Ishikawa (cell line): ENCODE results near the gene PAPPA.

Experiments used
- CEBPB ChIP-seq: IDR thresholded peaks from 2 replicates; pipeline ENCODE4 v1.6.1; 2012
- CREB1 ChIP-seq: IDR thresholded peaks from 2 replicates; pipeline ENCODE4 v1.6.1; 2012; ENCODE audit warnings: low read depth
- EGR1 ChIP-seq: IDR thresholded peaks from 2 replicates; pipeline ENCODE4 v1.6.1; 2012
- EP300 ChIP-seq: IDR thresholded peaks from 2 replicates; pipeline ENCODE4 v1.6.1; 2012; ENCODE audit warnings: borderline replicate concordance
- FOXM1 ChIP-seq: IDR thresholded peaks from 2 replicates; pipeline ENCODE4 v1.6.1; 2012; ENCODE audit warnings: low read depth, borderline replicate concordance
- NFIC ChIP-seq: IDR thresholded peaks from 2 replicates; pipeline ENCODE4 v1.6.1; 2012
- RAD21 ChIP-seq: IDR thresholded peaks from 2 replicates; pipeline ENCODE4 v1.6.1; 2012; ENCODE audit warnings: low read depth
- TAF1 ChIP-seq: IDR thresholded peaks from 2 replicates; pipeline ENCODE4 v1.6.1; 2012; ENCODE audit warnings: low read depth, mild to moderate bottlenecking
- TCF12 ChIP-seq: IDR thresholded peaks from 2 replicates; pipeline ENCODE4 v1.6.1; 2012; ENCODE audit warnings: low read depth
- TEAD4 ChIP-seq: IDR thresholded peaks from 2 replicates; pipeline ENCODE4 v1.6.1; 2012
- YY1 ChIP-seq: IDR thresholded peaks from 2 replicates; pipeline ENCODE4 v1.6.1; 2012; ENCODE audit warnings: low read depth
- ZBTB7A ChIP-seq: IDR thresholded peaks from 2 replicates; pipeline ENCODE4 v1.6.1; 2012; ENCODE audit warnings: low read depth
- TF ChIP-seq, protein P1 (sequence below): IDR thresholded peaks from 2 replicates; pipeline ENCODE4 v1.6.1; 2012
- TF ChIP-seq, protein P2 (sequence below): IDR thresholded peaks from 2 replicates; pipeline ENCODE4 v1.6.1; 2012; ENCODE audit warnings: low read depth, mild to moderate bottlenecking
- TF ChIP-seq, protein P3 (sequence below): IDR thresholded peaks from 2 replicates; pipeline ENCODE4 v1.6.1; 2012

Gene PAPPA

DNA sequence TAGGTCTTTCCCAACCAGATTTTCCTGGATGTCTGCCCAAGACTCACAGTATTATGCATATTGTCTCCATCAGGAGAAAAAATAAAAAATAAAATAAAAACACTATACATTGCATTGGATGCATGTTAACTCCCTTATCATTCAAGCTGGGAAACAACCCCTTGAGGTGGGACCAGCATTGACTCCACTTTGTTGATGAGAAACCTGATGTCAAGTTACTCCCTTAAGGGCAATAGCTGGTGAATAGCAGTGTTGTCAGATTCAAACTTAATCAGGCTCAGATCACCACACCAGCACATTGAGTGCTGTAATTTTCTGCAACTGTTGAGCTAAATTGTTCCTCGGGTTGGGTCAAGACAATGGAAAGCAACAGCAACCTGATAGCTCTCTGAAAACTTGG, 269.6 kb downstream of the PAPPA start:
- no peak for TF ChIP-seq YY1

DNA sequence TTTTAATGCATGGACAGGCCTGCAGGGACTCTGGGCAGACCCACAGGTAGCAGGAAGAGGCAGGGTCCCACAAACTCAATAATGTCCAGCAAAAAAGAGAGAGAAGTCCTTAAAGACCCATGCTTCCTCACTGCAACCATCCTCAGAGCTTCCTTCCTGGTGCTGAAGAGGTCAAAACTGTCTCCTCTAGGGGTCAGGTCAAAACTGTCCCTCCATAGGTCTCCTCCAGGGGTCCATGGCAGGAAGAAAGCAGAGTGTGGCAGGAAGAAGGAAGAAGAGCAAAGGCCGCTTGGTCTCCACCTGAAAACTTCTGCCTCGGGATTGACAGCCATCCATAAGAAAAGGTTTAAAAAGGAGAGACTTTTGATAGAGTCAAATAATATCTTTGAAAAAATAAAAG, 271.7 kb downstream of the PAPPA start:
- no peak for TF ChIP-seq EP300
- TF ChIP-seq EGR1 = no peak
- no peak for TF ChIP-seq TAF1
- no peak for TF ChIP-seq NFIC
- TF ChIP-seq, protein P1, sequence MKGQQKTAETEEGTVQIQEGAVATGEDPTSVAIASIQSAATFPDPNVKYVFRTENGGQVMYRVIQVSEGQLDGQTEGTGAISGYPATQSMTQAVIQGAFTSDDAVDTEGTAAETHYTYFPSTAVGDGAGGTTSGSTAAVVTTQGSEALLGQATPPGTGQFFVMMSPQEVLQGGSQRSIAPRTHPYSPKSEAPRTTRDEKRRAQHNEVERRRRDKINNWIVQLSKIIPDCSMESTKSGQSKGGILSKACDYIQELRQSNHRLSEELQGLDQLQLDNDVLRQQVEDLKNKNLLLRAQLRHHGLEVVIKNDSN = no peak
- no peak for TF ChIP-seq TEAD4

DNA sequence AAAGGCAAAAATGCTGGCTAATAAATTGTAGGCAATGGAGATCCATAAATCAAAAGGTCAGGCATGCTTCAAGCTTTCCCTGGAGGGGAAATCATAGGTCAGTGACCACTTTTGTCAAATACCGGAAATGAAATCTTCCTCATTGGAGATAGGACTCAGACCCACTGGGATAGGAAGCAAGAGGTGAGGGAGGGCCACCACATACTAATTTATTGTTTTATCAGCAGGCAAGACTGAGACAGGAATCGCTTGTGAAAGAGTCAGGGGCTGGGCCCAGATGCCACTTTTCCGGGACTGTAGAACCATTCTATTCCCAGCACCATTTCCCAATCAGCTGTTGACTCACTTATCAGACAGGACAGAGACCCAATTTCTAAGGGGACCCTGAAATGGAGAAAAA, 277.3 kb downstream of the PAPPA start:
- TF ChIP-seq TAF1 (no peak), EP300 (no peak), CREB1 (no peak), ZBTB7A (no peak), CEBPB (no peak), FOXM1 (no peak), RAD21 (no peak), NFIC (no peak), TCF12 (no peak), YY1 (no peak), EGR1 (no peak), TEAD4 (no peak)
- TF ChIP-seq, protein P2, sequence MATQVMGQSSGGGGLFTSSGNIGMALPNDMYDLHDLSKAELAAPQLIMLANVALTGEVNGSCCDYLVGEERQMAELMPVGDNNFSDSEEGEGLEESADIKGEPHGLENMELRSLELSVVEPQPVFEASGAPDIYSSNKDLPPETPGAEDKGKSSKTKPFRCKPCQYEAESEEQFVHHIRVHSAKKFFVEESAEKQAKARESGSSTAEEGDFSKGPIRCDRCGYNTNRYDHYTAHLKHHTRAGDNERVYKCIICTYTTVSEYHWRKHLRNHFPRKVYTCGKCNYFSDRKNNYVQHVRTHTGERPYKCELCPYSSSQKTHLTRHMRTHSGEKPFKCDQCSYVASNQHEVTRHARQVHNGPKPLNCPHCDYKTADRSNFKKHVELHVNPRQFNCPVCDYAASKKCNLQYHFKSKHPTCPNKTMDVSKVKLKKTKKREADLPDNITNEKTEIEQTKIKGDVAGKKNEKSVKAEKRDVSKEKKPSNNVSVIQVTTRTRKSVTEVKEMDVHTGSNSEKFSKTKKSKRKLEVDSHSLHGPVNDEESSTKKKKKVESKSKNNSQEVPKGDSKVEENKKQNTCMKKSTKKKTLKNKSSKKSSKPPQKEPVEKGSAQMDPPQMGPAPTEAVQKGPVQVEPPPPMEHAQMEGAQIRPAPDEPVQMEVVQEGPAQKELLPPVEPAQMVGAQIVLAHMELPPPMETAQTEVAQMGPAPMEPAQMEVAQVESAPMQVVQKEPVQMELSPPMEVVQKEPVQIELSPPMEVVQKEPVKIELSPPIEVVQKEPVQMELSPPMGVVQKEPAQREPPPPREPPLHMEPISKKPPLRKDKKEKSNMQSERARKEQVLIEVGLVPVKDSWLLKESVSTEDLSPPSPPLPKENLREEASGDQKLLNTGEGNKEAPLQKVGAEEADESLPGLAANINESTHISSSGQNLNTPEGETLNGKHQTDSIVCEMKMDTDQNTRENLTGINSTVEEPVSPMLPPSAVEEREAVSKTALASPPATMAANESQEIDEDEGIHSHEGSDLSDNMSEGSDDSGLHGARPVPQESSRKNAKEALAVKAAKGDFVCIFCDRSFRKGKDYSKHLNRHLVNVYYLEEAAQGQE = no peak
- TF ChIP-seq, protein P1 = no peak
- TF ChIP-seq, protein P3, sequence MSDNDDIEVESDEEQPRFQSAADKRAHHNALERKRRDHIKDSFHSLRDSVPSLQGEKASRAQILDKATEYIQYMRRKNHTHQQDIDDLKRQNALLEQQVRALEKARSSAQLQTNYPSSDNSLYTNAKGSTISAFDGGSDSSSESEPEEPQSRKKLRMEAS = no peak

DNA sequence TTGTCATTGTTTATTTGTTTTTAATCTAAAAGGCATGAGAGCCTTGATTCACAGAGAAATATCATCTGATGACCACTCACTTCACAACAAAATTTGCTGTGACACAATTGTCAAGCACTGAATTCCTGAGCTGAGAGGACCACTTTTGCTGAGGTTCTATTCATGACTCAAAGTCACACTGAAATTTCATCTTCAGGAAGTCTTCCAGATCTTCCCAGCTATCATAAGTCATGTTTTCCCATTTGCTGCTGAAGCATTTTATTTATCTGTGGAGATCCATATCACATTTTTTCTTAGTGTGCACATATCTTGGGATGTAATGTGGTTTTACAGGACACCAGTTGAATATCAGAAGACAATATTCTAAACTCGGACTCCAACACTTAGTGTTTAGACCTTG, 278.5 kb downstream of the PAPPA start:
- TF ChIP-seq YY1 (no peak), ZBTB7A (no peak)

DNA sequence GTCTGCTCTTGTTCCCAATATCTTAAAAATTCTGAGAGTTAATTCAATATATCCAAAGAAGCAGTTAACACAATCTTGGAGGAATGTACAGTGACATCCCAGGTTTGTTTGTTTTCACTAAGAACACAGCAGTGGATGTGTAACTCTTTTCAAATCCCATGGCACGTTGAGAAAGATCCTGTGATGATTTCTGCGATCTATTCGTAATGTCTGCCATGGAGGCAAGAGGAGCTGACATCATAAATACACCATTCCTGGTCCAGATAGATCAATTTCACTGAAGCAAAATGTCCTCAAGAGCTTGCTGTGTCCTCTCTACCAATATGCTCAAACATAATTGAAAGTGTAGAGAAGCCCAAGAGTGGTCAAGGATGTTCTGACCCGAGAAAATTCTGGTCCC, 280.7 kb downstream of the PAPPA start:
- TF ChIP-seq EP300 (no peak), TCF12 (no peak), ZBTB7A (no peak), RAD21 (no peak), NFIC (no peak), EGR1 (no peak), FOXM1 (no peak), CEBPB (no peak), TEAD4 (no peak), CREB1 (no peak), YY1 (no peak), TAF1 (no peak)
- TF ChIP-seq, protein P2 = no peak
- TF ChIP-seq, protein P3 = no peak
- TF ChIP-seq, protein P1 = no peak

DNA sequence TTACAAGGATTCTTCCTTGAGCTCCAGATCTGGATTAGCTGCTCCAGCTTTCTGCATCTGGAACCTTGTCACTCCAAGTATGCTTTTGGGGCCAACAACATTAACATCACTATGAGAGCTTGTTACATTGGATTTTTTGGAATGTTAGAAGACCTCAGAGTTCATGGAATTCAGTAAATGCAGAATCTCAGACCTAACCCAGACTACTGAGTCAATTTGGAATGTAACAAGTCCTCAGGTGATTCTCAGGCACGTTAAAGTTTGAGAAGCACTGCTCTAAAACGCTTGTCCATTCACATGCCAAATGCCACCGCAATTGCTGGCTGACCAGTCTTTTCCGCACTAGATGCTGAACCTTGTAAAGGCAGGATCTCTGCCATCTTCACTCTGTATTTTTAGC, 282.1 kb downstream of the PAPPA start:
- TF ChIP-seq EGR1 = no peak
- no peak for TF ChIP-seq FOXM1
- no peak for TF ChIP-seq EP300
- no peak for TF ChIP-seq NFIC
- TF ChIP-seq, protein P1 = no peak
- TF ChIP-seq, protein P2 = no peak
- TF ChIP-seq ZBTB7A = no peak
- TF ChIP-seq RAD21 = no peak
